AG04449 (cell line): ENCODE results near the gene BBLN.

Source experiments
- CTCF ChIA-PET: fragments of 350-600 bp; formaldehyde crosslinking; extraction: SDS; loops from one replicate; lab custom pipeline; 2021; ENCODE audit warnings: antibody characterized with exemption; lab: Yijun Ruan, JAX
- POLR2A ChIA-PET: fragments of 400-600, 350-600 bp; formaldehyde crosslinking; extraction: SDS; loops from one replicate; lab custom pipeline; 2020; ENCODE audit warnings: antibody characterized with exemption, inconsistent platforms; lab: Yijun Ruan, JAX
- DNase-seq: peaks from one replicate; pipeline ENCODE4 v3.0.0-alpha.2; 2010; ENCODE audit warnings: low read depth, low spot score
- H3K4me3 ChIP-seq: 2 replicates; pipeline ENCODE4 v1.5.1; 2011; ENCODE audit warnings: low read depth, mild to moderate bottlenecking, control low read depth, low read length
- TF ChIP-seq, protein P1 (sequence below): IDR thresholded peaks from one replicate; pipeline ENCODE4 v1.5.1; 2011; ENCODE audit warnings: mild to moderate bottlenecking, moderate library complexity, low read length, control low read depth, inconsistent platforms; ENCODE audit not compliant: insufficient read depth; ENCODE audit errors: missing control alignments

Gene BBLN

DNA sequence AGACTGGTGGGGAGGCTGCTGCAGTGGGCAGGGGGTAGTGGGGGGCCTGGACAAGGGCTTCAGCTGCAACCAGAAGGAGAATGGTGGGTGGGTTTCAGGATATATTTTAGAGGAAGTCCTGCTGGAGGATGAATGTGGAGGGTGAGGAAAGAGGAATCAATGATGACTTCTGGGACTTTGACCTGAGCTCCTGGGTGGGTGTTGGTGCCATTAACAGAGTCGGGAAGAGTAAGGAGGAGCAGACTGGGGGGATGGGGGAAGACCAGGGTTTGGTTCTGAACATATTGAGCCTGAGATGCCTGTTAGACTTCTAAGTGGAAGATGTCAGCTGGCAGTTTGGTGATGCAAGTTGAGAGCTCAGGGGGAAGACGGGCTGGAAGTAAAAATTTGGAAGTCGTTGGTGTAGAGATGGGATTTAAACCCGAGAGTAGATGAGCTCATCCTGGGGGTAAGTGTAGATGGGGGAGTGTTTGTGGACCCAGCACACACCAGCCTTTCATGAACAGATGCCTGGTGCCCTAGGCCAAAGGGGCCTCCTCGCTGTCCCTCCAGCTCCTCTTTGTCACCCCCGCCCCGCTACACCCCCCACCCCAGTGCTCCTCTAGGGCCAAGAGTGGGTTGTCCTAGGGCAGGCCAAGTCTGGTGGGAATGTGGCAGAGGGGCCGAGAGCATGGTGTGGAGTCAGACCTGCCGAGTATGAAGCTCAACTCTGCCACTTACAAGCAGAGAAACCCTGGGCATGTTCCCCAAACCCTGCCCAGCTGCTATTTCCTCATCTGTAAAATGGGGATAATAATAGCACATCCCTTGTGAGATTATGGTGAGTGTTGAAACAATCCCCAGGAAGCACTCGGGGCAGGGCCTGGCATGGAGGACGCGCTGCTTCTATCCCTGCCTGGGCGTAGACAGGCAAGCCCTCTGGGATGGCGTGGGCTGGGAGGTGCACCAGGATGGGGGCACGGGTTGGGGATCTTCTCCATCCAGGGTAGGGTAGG lies 47.1 kb downstream of the BBLN start:
- TF ChIP-seq, protein P1, sequence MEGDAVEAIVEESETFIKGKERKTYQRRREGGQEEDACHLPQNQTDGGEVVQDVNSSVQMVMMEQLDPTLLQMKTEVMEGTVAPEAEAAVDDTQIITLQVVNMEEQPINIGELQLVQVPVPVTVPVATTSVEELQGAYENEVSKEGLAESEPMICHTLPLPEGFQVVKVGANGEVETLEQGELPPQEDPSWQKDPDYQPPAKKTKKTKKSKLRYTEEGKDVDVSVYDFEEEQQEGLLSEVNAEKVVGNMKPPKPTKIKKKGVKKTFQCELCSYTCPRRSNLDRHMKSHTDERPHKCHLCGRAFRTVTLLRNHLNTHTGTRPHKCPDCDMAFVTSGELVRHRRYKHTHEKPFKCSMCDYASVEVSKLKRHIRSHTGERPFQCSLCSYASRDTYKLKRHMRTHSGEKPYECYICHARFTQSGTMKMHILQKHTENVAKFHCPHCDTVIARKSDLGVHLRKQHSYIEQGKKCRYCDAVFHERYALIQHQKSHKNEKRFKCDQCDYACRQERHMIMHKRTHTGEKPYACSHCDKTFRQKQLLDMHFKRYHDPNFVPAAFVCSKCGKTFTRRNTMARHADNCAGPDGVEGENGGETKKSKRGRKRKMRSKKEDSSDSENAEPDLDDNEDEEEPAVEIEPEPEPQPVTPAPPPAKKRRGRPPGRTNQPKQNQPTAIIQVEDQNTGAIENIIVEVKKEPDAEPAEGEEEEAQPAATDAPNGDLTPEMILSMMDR: no peak
- CTCF ChIA-PET: interaction anchor here (0.8 to 4.6 kb wide), 3 partner anchors 8 to 25 kb away, joined by 3 to 24 read pairs (median 4); partner anchors contain the start of gene CIZ1
- no peak overlapping the region for H3K4me3 ChIP-seq
- POLR2A ChIA-PET: interaction anchor here (1.0 kb wide), 1 partner anchor 38 kb away, joined by 3 read pairs; no protein-coding TSS in a partner anchor
- DNase-seq: no peak

DNA sequence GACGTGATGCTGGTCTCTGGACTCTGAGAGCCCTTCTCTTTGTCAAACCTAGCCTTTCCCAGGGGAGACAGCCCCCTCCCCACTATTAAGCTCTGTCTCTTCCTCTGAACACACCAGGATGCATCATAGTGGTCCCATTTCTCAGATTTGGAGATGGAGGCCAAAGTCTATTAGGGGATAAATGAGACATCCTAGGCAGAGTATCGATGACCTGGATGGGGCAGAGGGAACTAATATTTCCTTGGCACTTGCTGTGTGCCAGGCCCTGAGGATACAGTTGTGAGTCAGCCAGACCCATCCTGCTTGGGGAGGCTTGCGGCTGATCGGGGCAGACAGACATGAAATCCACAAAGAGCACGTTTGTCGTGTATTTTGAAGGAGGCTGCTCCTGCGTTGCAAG lies 48.3 kb downstream of the BBLN start:
- ChIA-PET CTCF (no interaction called here), POLR2A (no interaction called here)
- no peak for DNase-seq
- no peak overlapping the region for H3K4me3 ChIP-seq
- TF ChIP-seq, protein P1: no peak

DNA sequence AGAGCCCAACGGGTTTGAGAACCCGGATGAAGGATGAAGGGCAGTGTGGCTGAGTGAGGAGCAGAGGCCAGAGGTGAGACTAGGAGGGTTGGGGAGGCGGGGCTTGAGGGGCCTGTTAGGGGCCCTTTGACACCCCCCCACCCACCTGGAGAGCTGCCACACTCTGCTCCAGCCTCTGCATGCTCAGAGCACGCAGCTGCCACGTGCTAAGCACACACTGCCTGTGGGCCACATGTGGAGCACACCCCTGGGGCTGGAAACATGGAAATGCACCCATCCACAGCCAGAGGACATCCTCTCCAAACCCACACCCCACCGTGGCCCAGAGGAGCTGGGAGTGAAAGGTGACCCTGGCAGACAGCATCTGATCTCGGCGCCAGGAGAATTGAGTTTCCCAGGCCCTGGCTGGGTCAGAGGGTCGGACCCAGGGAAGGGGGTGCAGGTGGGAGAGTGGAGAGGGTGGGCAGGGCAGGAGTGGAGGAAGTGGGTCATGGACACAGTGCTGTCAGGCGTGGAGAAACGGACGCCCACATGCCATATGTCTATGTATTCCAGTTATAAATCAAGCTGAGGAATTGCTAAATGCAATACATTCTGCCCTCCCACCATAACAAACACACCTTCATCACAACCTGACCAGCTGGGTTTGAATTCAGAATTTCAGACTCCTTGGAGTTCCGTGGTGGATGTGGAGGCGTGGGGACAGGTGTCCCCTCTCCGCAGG lies 49.0 kb downstream of the BBLN start:
- CTCF ChIA-PET: interaction anchor here (0.6 kb wide), 1 partner anchor 19 kb away, joined by 3 read pairs; no protein-coding TSS in a partner anchor
- POLR2A ChIA-PET: no interaction called here
- no peak overlapping the region for H3K4me3 ChIP-seq
- DNase-seq: no peak
- TF ChIP-seq, protein P1: no peak

DNA sequence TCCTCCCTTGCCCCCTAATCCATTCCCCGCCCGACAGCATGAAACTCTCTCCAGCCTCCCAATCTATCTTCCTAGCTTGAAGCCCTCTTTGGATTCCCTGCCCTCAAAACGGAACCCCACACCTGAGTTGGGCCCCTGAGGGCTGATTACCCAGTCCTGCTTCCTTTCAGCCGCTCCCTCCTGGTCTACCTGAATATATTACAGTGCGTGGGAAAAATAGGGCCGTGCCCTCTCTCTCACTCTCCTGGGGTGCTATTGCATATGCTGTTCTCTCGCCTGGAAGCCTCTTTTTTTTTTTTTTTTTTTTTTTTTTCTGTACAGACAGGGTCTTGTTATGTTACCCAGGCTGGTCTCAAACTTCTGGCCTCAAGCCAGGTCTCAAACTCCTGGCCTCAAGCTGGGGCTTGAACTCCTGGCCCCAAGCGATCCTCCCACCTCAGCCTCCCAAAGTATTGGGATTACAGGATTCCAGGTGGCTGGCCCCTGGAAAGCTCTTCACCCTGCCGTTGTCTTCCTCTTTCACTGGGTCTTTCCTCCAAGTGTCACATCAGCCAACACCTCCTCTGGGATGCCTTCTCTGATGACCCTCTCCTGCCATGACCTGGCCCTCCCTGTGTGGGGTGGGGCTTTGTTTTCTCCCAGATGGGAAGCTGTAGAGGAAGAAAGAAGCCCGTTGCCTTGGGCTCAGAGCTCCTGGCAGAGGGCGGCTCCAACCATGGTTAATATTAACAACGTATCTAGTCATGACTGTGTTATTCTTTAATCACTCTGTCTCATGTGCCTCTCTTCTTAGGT lies 51.3 kb downstream of the BBLN start:
- TF ChIP-seq, protein P1: no peak
- ChIA-PET POLR2A (interaction anchor here (0.7 kb wide), 1 partner anchor 42 kb away, joined by 3 read pairs; no protein-coding TSS in a partner anchor), CTCF (interaction anchor here (1.3 to 6.2 kb wide), 5 partner anchors 7 to 130 kb away, joined by 3 to 36 read pairs (median 5); partner anchors contain the start of gene DNM1)
- H3K4me3 ChIP-seq: no peak overlapping the region
- no peak for DNase-seq

DNA sequence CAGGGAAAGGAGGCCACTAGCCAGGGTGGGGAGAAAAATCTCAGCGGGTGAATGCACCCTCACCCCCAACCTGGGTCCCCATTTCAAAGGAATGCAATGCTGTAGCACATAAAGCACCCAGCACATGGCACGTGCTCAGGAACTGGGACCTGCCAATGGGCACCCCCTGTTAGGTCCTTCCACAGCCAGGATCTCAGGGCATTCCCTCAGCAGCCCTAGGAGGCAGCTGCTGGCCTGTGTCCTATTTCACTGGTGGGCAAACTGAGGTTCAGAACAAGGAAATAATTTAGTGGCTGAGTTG lies 51.9 kb downstream of the BBLN start:
- POLR2A ChIA-PET: interaction anchor here (0.7 kb wide), 1 partner anchor 41 kb away, joined by 3 read pairs; no protein-coding TSS in a partner anchor
- CTCF ChIA-PET: interaction anchor here (1.3 to 6.2 kb wide), 5 partner anchors 8 to 129 kb away, joined by 3 to 36 read pairs (median 5); partner anchors contain the start of gene DNM1
- H3K4me3 ChIP-seq: no peak overlapping the region
- TF ChIP-seq, protein P1: no peak
- DNase-seq: no peak
